Adipocyte (in vitro differentiated cells): ENCODE data around the gene AGA.

Experiments
- DNase-seq: peaks from one replicate; pipeline ENCODE4 v3.0.0-alpha.2; 2015; ENCODE audit warnings: low read depth
- H3K27me3 ChIP-seq: replicated peaks from 2 replicates; pipeline ENCODE4 v1.7.0; 2013; ENCODE audit warnings: mild to moderate bottlenecking, low read length, moderate library complexity; ENCODE audit not compliant: control insufficient read depth, insufficient read depth
- H3K36me3 ChIP-seq: 2 replicates; pipeline ENCODE4 v1.7.0; 2013; ENCODE audit warnings: low read length, mild to moderate bottlenecking, moderate library complexity; ENCODE audit not compliant: control insufficient read depth, insufficient read depth, severe bottlenecking
- H3K4me1 ChIP-seq: 2 replicates; pipeline ENCODE4 v1.7.0; 2013; ENCODE audit warnings: mild to moderate bottlenecking, low read length, moderate library complexity; ENCODE audit not compliant: control insufficient read depth, insufficient read depth
- H3K4me3 ChIP-seq: 2 replicates; pipeline ENCODE4 v1.7.0; 2013; ENCODE audit warnings: mild to moderate bottlenecking, low read length, moderate library complexity
- H3K9ac ChIP-seq: 2 replicates; pipeline ENCODE4 v1.7.0; 2013; ENCODE audit warnings: mild to moderate bottlenecking, low read length, moderate library complexity
- H3K9me3 ChIP-seq: 2 replicates; pipeline ENCODE4 v1.7.0; 2013; ENCODE audit warnings: mild to moderate bottlenecking, low read length, moderate library complexity; ENCODE audit not compliant: control insufficient read depth

Gene AGA

DNA sequence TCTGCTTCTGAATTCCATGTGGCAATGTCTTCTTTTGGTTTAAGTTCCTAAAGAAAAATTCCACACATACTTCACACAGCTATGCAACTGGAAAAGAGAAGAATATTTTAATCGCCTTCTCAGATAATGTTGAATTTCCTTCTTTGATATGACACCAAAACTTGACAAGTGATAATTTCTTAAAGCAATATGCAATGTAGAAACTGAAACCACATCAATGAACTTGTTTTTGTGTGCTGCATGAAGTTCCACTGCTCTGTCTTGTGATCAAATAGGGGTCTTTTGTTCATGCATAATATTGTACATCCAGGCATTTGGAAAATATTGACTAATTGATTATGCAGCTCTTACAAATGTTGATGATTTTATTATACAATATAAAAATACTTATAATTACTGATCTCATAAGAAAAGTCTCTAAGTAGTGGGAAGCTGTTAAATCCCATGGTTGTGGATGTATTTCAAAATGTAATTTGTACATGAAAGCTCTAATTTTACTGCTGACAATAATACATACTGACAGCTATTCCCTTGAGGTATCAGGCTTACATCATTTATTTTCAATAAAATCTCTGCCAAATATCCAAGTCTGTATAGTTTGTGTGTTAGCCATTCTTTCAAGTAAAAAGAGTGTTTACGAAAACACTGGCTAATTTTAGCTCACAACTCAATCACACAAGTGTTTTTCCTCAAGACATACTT, 56.5 kb downstream of the AGA start:
- Histone ChIP-seq H3K9me3 (no peaks in the 10 kb centered on the region), H3K4me1 (peaks cover 10% of the 10 kb centered on the region), H3K36me3 (no peaks in the 10 kb centered on the region), H3K27me3 (no peaks in the 10 kb centered on the region), H3K4me3 (no peak overlapping the region), H3K9ac (no peak overlapping the region)
- peak; percentile 67 for DNase-seq

DNA sequence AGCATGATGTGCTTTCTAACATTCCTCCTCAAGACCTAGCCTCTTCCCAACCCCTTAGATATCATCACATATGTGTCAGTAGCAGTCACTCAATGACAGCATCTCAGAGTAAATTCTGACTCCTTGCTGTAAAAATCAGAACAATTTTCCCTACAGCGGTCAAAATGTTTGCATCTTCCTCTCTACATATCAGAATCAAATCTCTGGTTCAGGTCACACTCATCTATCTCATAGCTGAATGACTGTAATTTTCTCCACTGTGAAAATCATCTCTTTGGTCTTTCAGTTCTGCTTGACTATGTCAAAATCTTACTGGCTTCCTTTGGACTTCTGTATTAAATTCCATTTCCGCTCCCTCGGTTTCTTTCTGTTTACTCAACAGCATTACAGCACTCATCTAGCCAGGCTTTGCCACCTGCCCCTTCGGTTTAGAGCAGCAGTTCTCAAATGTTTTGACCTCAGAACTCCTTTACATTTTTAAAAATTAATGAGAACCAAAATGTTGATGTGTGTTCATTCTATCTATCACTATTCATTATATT, 57.3 kb downstream of the AGA start:
- Histone ChIP-seq H3K4me3 (no peak overlapping the region), H3K36me3 (no peaks in the 10 kb centered on the region), H3K27me3 (no peaks in the 10 kb centered on the region), H3K9me3 (no peaks in the 10 kb centered on the region), H3K4me1 (peaks cover 10% of the 10 kb centered on the region), H3K9ac (no peak overlapping the region)
- peak; percentile 12 for DNase-seq

DNA sequence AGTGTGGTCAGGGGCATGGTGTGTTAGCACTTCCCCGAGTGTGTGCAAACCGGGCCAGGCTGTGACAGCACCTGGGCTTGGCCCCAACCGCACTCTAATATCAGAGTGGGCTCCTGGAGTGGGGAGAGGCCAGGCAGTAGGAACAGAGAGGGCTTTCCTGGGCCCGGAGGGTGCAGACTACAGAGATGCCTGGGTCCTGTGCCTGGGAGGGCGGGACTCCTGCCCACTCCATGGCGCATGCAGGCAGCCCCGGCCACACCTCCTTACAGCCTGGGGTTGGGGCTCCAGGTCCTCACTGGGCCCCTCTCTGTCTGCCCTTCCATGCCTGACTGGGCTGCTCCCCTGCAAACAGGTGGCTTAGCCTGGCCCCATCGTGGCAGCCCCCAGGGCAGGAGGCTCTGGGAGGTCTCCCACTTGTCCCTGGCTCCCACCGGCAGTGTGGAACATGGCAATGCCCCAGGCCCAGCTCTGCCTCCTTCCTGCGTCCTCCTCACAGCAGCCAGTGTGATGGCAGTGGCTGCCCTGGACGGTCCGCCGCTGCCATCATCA, 60.4 kb downstream of the AGA start:
- DNase-seq: no peak
- Histone ChIP-seq H3K4me3 (no peak overlapping the region), H3K27me3 (no peaks in the 10 kb centered on the region), H3K36me3 (no peaks in the 10 kb centered on the region), H3K4me1 (peaks cover 10% of the 10 kb centered on the region), H3K9ac (no peak overlapping the region), H3K9me3 (no peaks in the 10 kb centered on the region)
